ENCODE measurements around the gene CDHR4.

CDHR4 gene

DNA sequence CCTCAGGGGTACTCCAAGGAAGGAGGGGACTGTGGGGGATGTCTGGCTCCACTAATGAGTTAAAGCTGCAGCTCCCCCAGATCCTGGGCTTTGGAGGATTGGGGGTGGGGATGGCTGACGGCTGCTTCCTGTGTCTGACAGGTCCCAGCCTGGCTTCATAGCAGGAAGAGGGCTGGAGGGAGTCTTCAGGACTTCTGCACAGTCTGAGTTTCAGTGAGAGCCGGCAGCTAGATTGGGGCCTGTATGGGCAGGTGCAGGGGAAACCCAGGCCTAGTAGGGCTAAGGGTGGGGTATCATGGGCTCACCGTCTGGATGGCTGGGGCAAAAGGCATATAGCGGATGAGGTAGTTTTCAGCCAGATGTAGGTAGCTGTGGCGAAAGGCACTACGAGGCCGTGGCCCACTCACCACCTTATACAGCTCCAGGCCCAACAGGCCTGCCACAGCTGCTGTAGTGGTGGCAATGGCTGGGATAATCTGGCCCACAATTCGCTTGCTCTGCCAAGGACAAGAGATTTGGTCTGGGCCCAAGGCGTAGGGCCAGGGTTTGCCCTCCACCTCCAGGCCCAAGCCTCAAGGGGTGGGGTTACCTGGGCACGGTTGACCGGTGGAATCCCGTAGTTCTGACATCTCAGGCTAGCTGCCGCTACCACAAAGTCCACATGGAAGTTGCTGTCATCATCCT lies 7.9 kb upstream of the CDHR4 start:
- TF ChIP-seq, protein P1, sequence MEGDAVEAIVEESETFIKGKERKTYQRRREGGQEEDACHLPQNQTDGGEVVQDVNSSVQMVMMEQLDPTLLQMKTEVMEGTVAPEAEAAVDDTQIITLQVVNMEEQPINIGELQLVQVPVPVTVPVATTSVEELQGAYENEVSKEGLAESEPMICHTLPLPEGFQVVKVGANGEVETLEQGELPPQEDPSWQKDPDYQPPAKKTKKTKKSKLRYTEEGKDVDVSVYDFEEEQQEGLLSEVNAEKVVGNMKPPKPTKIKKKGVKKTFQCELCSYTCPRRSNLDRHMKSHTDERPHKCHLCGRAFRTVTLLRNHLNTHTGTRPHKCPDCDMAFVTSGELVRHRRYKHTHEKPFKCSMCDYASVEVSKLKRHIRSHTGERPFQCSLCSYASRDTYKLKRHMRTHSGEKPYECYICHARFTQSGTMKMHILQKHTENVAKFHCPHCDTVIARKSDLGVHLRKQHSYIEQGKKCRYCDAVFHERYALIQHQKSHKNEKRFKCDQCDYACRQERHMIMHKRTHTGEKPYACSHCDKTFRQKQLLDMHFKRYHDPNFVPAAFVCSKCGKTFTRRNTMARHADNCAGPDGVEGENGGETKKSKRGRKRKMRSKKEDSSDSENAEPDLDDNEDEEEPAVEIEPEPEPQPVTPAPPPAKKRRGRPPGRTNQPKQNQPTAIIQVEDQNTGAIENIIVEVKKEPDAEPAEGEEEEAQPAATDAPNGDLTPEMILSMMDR (conservative IDR thresholded peaks at IDR 0.05; ENCODE audit: low read depth, low read length) = no peak
- no peak for DNase-seq (ENCODE audit: low read depth)
- H3K4me3 ChIP-seq (ENCODE audit: low read length) = no peak overlapping the region

DNA sequence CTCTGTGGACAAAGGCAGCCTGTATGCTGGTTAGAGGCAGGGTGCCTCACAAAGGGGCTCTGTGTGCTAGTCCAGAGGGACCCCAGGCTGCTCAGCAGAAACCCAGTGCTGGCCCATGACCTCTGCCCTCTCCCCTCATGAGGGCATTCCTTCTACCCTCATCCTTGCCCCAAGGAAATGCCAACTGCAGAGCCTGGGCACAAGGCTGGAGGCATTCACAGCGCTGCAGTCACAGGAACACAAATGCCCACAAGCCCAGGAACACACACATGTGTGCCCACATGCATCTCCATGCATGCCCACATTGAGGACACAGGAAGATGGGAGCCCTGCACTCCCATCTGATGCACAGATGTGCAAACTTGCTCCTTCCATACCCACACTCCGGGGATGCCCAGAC lies 7.2 kb upstream of the CDHR4 start:
- TF ChIP-seq, protein P1 (conservative IDR thresholded peaks at IDR 0.05; ENCODE audit: low read depth, low read length) = no peak
- no peak overlapping the region for H3K4me3 ChIP-seq (ENCODE audit: low read length)
- DNase-seq (ENCODE audit: low read depth) = no peak

DNA sequence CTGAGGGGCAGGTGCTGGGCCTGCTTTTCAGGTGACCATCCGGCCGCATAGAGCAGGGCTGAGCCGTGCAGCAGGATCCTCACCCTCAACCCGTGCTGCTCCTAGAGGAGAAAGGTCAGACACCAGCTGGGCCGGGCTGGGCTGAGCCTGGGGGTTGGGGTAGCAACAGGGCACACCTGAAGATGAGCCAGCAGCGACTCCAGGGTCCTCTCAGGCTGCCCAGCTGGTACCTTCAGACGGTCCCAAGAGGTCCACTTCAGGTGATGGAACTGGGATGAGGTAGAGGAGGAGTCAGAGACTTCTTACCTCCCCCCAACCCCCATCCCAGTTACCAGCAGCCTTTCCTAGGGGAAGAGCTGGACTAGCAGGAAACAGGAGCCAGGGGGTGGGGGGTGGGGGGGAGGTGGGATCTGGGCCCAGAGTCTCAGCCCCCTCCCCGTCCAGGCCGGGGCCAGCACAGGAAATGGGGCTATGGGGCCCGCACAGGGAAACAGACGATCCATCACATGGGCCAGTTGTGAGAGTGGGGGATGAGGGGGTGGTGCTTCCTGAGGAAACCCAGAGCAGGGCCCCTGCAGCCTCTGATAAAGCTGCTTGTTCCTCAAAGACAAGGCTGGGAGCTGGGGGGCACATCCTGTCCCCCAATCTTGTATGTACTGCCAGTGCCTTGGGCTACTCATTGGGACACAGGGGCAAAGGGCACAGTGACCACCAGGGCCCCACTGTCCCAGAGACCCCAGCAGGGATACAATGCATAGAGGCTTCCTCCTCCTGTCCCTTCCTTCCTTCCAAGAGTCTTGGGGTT lies 6.4 kb upstream of the CDHR4 start:
- DNase-seq (ENCODE audit: low read depth) = no peak
- H3K4me3 ChIP-seq (ENCODE audit: low read length) = no peak overlapping the region
- TF ChIP-seq, protein P1 (conservative IDR thresholded peaks at IDR 0.05; ENCODE audit: low read depth, low read length) = no peak

DNA sequence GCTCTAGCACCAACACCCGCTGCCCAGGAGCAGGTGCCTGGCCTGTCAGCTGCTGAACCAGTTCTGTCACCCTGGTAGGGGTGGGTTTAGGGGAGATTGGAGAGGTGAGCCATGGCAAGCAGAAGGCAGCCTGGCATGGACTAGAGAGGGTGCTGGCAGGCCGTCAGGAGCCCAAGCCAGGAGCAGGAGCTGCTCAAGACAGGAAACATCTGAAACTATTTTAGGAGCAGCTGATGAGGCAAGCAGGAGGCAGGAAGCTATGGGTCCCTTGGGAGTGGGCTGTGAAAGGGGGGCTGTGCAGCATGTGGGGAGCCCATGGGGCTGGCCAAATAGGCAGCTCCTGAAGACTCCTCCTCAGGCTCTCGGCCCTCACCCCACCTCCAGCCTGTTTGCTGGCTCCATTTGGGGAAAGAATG lies 5.7 kb upstream of the CDHR4 start:
- H3K4me3 ChIP-seq (ENCODE audit: low read length) = no peak overlapping the region
- no peak for DNase-seq (ENCODE audit: low read depth)
- TF ChIP-seq, protein P1 (conservative IDR thresholded peaks at IDR 0.05; ENCODE audit: low read depth, low read length) = no peak

DNA sequence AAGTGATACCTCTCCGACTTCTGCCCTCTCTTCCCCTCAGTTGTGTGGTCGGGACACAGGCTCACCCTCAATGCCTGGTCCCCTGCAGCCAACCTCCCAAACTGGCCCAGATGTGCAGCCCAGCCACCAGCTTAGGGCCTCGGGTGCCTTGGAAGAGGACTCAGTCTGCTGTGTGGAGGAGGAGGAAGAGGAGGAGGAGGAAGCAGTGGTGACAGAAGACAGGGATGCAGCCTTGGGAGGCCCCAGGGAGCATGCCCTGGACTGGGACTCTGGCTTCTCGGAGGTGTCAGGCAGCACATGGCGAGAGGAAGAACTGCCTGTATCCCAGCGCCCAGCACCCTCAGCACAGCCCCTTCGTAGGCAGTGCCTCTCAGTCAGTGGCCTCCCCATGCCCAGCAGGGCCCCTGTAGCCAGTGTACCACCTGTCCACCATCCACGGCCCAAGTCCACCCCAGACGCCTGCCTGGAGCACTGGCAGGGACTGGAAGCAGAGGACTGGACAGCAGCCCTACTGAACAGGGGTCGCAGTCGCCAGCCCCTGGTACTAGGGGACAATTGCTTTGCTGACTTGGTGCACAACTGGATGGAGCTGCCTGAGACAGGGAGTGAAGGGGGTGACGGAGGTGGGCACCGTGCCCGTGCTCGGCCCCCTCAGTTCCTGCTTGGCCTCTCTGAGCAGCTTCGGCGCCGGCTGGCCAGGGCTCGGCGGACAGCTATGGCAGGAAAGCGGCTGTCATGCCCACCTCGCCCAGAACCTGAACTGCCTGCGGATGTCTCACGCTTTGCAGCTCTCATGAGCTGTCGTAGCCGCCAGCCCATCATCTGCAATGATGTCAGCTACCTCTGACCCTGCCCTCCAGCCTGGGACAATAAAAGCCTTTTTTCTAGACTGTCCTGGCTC lies 4.7 kb upstream of the CDHR4 start:
- TF ChIP-seq, protein P1 (conservative IDR thresholded peaks at IDR 0.05; ENCODE audit: low read depth, low read length) = no peak
- DNase-seq (ENCODE audit: low read depth) = no peak
- no peak overlapping the region for H3K4me3 ChIP-seq (ENCODE audit: low read length)

DNA sequence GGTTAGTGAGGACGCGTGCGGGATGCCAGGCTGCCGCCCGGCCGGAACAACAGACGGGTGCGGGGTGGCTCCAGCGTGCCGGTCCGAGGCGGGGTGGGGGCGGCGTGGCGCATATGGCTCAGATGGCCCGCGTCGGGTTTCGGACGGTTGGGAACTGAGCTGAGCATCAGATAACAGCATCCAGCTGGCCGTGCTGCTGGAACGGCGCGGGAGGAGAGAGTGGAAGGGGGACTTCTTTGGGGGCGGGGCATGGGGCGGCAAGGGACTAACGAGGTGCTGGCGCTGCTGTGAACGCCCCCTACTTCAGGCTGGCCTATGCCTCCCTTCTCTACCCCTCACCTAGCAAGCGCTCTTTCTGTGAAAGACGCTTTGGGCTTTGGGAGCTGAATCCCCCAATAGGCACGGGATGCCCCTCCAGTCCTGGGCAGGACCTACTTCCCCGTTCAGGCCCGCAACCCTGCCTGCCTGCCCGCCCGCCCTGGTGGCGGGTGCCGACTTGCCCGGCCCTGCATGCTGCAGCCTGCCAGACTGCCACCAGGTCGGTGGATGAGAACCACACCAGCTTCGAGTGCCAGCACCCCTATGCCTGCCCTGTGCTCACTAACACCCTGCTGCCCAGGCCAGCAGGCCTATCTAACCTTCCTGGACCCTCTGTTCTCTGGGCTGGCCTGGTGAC lies 3.9 kb upstream of the CDHR4 start:
- DNase-seq (ENCODE audit: low read depth) = no peak
- TF ChIP-seq, protein P1 (conservative IDR thresholded peaks at IDR 0.05; ENCODE audit: low read depth, low read length) = no peak
- peak overlapping the region; percentile 80 for H3K4me3 ChIP-seq (ENCODE audit: low read length)

All from retinal pigment epithelial cell (primary cell).